22Rv1 (cell line): Measurements from ENCODE around the gene NBAS.
"Not testable (repeated sequence)": the region's sequence is repeated elsewhere in the genome, so short reads cannot be mapped to it uniquely, and the experiment has no call there.

Experiments
- H3K27ac ChIP-seq: fragments of 450-650 bp; 2 replicates; pipeline ENCODE4 v1.5.1; 2017
- ZFX ChIP-seq: fragments of 450-650 bp; IDR thresholded peaks from 2 replicates; pipeline ENCODE4 v1.6.1; 2017; ENCODE audit warnings: antibody characterized with exemption, borderline replicate concordance
- TF ChIP-seq, protein P1 (sequence below): fragments of 450-650 bp; IDR thresholded peaks from 2 replicates; pipeline ENCODE4 v1.5.1; 2017; ENCODE audit warnings: mild to moderate bottlenecking

NBAS gene

DNA sequence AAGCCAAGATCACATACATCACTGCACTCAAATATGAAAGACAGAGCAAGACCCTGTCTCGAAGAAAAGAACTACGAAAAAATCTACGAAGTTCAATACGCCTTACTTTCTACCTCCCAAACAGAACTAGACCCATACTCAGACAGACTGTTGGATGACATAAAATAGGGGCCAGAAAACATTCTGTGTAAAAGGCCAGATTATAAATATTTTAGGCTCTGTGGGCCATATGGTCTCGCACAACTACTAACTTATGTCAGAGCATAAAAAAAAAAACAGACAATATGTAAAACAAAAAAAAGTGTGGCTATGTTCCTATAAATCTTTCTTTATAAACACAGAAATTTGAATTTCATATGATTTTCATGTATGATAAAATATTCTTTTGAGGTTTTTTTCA is 40.8 kb downstream of the NBAS start:
- no peak overlapping the region for H3K27ac ChIP-seq
- TF ChIP-seq, protein P1, sequence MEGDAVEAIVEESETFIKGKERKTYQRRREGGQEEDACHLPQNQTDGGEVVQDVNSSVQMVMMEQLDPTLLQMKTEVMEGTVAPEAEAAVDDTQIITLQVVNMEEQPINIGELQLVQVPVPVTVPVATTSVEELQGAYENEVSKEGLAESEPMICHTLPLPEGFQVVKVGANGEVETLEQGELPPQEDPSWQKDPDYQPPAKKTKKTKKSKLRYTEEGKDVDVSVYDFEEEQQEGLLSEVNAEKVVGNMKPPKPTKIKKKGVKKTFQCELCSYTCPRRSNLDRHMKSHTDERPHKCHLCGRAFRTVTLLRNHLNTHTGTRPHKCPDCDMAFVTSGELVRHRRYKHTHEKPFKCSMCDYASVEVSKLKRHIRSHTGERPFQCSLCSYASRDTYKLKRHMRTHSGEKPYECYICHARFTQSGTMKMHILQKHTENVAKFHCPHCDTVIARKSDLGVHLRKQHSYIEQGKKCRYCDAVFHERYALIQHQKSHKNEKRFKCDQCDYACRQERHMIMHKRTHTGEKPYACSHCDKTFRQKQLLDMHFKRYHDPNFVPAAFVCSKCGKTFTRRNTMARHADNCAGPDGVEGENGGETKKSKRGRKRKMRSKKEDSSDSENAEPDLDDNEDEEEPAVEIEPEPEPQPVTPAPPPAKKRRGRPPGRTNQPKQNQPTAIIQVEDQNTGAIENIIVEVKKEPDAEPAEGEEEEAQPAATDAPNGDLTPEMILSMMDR, result no peak
- no peak for TF ChIP-seq ZFX

DNA sequence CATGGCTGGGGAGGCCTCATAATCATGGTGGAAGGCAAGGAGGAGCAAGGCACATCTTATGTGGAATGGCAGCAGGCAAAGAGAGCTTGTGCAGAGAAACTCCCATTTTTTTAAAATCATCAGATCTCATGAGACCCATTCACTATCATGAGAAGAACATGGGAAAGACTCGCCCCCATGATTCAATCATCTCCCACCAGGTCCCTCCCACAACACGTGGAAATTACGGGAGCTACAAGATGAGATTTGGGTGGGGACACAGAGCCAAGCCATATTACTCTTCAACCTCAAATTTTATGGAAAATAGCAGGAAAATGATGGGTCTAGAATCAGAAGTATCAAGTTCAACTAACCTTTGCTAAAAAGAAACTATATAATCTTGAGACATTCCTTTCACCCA is 42.4 kb downstream of the NBAS start:
- not testable (repeated sequence) for H3K27ac ChIP-seq

DNA sequence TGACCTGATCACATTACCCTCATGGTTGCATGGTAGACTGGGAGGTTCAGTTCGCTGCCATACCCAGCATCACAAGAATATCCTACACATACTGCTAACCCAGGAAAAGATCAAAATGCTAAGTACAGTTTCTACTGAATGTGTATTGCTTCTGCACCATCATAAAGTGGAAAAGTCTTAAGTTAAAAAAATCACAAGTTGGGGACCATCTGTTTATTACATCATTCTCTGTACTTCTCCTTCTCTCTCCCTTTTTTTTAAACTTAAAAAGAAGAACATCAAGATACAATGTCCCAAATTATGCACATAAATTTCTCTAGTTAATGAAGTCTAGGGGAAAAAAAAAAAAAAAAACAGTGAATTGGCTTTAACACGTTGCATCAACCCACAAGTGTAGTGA is 43.3 kb downstream of the NBAS start:
- TF ChIP-seq, protein P1, result no peak
- TF ChIP-seq ZFX, result no peak
- H3K27ac ChIP-seq, result no peak overlapping the region

DNA sequence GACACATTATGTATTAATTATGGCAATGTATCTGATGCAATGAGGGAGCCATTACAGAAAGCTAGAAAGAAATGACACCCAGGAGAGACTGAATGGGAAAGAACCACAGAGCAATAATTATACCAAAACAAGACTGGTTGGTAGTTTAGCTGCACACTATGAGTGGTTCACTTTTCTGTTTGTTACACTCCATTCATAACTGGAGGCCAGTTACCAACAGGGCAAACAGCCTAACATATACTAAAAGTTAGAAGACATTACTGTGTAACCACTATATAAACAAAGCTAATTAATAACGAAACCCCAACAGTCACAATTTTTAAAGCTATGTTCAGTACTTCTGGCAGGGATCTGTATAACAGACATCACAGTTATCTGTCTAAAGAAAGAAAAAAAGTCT is 49.4 kb downstream of the NBAS start:
- TF ChIP-seq, protein P1, result no peak
- TF ChIP-seq ZFX, result no peak
- H3K27ac ChIP-seq, result no peak overlapping the region

DNA sequence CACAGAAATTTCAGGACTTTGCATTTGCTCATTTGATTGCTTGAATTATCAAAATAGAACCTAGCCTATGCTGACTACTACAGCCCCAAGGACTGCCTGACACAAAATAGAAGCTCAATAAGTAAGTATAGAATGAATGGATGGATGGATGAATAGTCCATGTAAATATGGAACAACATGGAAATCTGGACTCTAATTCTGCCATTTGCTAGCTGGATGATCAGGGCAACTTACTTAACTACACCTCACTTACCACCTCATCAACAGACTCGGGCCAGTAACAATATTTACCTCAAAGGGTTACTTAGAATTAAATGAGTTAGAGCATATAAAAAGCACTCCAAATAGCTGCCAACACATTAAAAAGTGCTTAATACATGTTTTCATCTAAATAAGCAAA is 50.6 kb downstream of the NBAS start:
- H3K27ac ChIP-seq, result no peak overlapping the region
- no peak for TF ChIP-seq ZFX
- TF ChIP-seq, protein P1, result no peak

DNA sequence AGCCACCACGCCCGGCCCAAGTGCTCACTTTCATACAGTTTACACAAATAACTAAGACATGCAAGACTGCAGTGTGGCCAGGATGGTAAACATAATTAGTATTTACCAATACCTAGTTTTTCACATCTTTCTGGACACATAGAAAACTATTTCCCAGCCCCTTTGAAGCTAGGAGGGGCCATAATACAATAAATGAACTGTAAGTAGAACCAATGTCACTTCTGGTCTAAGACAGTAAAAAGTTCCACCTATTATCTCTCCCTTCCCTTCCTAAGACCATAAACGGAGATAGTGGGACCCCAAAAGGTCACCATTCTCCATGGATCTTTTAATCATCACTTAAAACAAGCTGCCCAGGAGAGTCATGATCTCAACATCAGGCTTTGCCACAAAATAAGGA is 51.0 kb downstream of the NBAS start:
- H3K27ac ChIP-seq, result no peak overlapping the region
- TF ChIP-seq, protein P1, result no peak
- TF ChIP-seq ZFX, result no peak

DNA sequence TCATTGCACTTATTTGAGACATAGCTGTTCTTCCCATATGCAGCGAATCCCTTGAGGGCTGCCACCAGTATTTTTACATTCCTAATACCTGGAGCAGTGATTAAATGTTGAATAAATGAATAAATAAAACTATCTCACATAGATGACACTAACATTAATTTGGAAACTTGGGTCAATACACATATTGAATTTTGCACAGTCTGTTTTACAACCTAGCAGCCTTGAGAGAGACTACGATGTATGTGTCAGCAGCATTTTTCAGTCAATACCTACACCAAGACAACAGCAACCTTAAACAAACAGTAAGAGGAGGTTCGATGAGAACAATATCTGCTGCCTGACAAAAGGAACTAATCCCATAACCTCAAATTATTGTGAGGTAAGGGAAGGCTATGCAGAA is 53.4 kb downstream of the NBAS start:
- TF ChIP-seq, protein P1, result no peak
- TF ChIP-seq ZFX, result no peak
- H3K27ac ChIP-seq, result no peak overlapping the region

DNA sequence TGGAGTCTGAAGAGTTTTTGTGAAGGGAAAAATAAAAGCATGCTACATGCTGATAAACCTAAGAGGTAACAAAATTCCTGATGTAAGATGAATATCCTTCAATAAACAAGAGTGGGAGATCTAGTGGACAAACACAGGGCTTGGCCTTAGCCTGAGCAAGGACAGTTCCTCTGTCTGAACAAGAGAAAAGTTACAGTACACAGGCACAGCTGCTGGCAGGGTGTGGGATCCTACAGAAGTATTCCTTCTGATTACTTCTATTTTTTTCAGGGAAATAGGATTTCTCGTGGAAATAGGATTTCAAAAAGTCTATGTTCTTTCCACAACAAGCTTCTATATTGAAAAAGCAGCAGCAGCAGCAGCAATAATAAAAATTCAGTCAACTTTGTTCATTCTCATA is 54.1 kb downstream of the NBAS start:
- no peak for TF ChIP-seq ZFX
- TF ChIP-seq, protein P1, result no peak
- no peak overlapping the region for H3K27ac ChIP-seq
